ENCODE data around the gene MYH11.

DNA sequence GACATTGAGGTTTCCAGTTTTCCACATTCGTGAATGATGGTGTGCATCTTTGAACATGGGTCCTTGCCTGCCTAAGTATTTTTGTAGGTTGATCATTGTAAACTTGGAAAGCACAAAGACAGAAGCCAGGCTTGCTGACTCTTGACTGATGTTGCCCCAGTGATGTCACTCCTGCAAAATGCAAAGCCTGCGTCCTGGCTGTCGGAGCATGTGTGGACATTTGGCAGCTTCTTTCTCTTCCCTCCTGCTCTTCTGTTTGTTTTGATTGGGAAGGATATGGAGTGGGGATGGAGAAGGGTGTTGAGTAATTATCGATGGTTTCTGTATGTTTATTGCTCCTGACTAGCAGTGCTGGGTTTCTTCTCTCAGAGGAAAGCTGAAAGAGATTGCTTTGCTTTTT lies 203.6 kb downstream of the MYH11 start:
- TF ChIP-seq, protein P1, sequence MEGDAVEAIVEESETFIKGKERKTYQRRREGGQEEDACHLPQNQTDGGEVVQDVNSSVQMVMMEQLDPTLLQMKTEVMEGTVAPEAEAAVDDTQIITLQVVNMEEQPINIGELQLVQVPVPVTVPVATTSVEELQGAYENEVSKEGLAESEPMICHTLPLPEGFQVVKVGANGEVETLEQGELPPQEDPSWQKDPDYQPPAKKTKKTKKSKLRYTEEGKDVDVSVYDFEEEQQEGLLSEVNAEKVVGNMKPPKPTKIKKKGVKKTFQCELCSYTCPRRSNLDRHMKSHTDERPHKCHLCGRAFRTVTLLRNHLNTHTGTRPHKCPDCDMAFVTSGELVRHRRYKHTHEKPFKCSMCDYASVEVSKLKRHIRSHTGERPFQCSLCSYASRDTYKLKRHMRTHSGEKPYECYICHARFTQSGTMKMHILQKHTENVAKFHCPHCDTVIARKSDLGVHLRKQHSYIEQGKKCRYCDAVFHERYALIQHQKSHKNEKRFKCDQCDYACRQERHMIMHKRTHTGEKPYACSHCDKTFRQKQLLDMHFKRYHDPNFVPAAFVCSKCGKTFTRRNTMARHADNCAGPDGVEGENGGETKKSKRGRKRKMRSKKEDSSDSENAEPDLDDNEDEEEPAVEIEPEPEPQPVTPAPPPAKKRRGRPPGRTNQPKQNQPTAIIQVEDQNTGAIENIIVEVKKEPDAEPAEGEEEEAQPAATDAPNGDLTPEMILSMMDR (IDR thresholded peaks at IDR 0.05) = no peak
- TF ChIP-seq POLR2A (IDR thresholded peaks at IDR 0.05) (no peak), POLR2AphosphoS5 (IDR thresholded peaks at IDR 0.05) (peak; percentile 45)

All from prostate gland (tissue), 2 donors.